K562 (cell line): ENCODE measurements around the gene TIMP3. TPM values are rescaled to one million over a fixed set of nuclear protein-coding genes. Genes with fewer than 3 reads are reported as not detected.

Source experiments
- ATAC-seq: fragments of 200-7000 bp; cut with Tn5 transposase; 3 replicates; pipeline ENCODE4 v1.9.1; 2020; ENCODE audit warnings: moderate library complexity
- BruUV-seq: library from RNA; stranded (reverse); fragments of 400-500 nt; replicated peaks from 2 replicates; lab custom pipeline; 2021; lab: Mats Ljungman, UMichigan
- CTCF ChIA-PET: fragments of 300-600 bp; formaldehyde crosslinking; extraction: SDS; loops from one replicate; lab custom pipeline; 2021; ENCODE audit warnings: low intra/inter-chr PET ratio; lab: Yijun Ruan, JAX
- POLR2A ChIA-PET: fragments of 300-600, 350-650 bp; sonication (Branson Sonifier 250); formaldehyde crosslinking; extraction: SDS; loops from one replicate; lab custom pipeline; 2021; ENCODE audit warnings: antibody characterized with exemption, inconsistent platforms; lab: Yijun Ruan, JAX
- DNase-seq, 4 experiments: peaks; one replicate each; pipeline versions ENCODE4 v3.0.0 to v3.0.0-alpha.2; 2011 to 2018; ENCODE audit warnings: low spot score in 3 of 4, mixed read lengths in 3 of 4; ENCODE audit errors: extremely low read depth in 1 of 4
- FAIRE-seq: peaks from 2 replicates; lab custom pipeline; 2011; peaks lifted over from hg19 to GRCh38; lab: Jason Lieb, UNC
- H2AFZ ChIP-seq: 2 replicates; pipeline ENCODE4 v1.6.0; 2011; ENCODE audit warnings: low read depth, low read length, control low read depth, inconsistent platforms
- H3K27ac ChIP-seq: fragments of 200-600 bp; 3 replicates; pipeline ENCODE4 v1.8.0; 2011; ENCODE audit warnings: low read depth, mild to moderate bottlenecking, control low read depth, inconsistent platforms, low read length, moderate library complexity, mixed read lengths; ENCODE audit errors: extremely low read depth
- H3K27me3 ChIP-seq, 2 experiments: fragments of 300-600 bp in 1 of 2; 2 replicates in 1 of 2; 3 replicates in 1 of 2; pipeline versions ENCODE4 v1.6.0 to v1.8.0; 2011; ENCODE audit warnings: inconsistent platforms in 2 of 2, low read length in 2 of 2, mild to moderate bottlenecking in 1 of 2, mixed read lengths in 1 of 2, moderate library complexity in 1 of 2; ENCODE audit not compliant: control insufficient read depth in 2 of 2, insufficient read depth in 2 of 2
- H3K36me3 ChIP-seq: fragments of 300-600 bp; 3 replicates; pipeline ENCODE4 v1.8.0; 2011; ENCODE audit warnings: mild to moderate bottlenecking, low read length, inconsistent platforms; ENCODE audit not compliant: control insufficient read depth, insufficient read depth
- H3K4me1 ChIP-seq, 2 experiments: fragments of 200-600 bp in 1 of 2; replicated peaks in 1 of 2; 2 replicates in 1 of 2; 3 replicates in 1 of 2; pipeline versions ENCODE4 v1.5.1 to v1.8.0; 2011; ENCODE audit warnings: inconsistent platforms in 2 of 2, low read length in 2 of 2, mild to moderate bottlenecking in 1 of 2, mixed read lengths in 1 of 2, moderate library complexity in 1 of 2; ENCODE audit not compliant: control insufficient read depth in 2 of 2, insufficient read depth in 2 of 2
- H3K4me2 ChIP-seq: 2 replicates; pipeline ENCODE4 v1.6.1; 2011; ENCODE audit warnings: low read length, control low read depth, inconsistent platforms, mixed read lengths; ENCODE audit not compliant: insufficient read depth
- H3K4me3 ChIP-seq: fragments of 200-600 bp; sonication (generic), shearing (Covaris generic); 2 replicates; pipeline ENCODE4 v1.5.1; 2016; ENCODE audit warnings: control low read depth, inconsistent platforms
- H3K79me2 ChIP-seq: fragments of 200-600 bp; 3 replicates; pipeline ENCODE4 v1.8.0; 2011; ENCODE audit warnings: low read length, inconsistent platforms; ENCODE audit not compliant: control insufficient read depth, insufficient read depth
- H3K9ac ChIP-seq, 2 experiments: 2 replicates each; pipeline versions ENCODE4 v1.6.0 to v1.6.1; 2011; ENCODE audit warnings: low read depth in 2 of 2, low read length in 2 of 2, control low read depth in 1 of 2, inconsistent platforms in 1 of 2, mild to moderate bottlenecking in 1 of 2, mixed read lengths in 1 of 2; ENCODE audit not compliant: insufficient read depth in 1 of 2
- H3K9me1 ChIP-seq: one replicate; pipeline ENCODE4 v1.6.0; 2011; ENCODE audit warnings: inconsistent platforms, mild to moderate bottlenecking, low read length, moderate library complexity; ENCODE audit not compliant: control insufficient read depth, insufficient read depth
- H3K9me3 ChIP-seq: replicated peaks from 2 replicates; pipeline ENCODE4 v1.5.1; 2011; ENCODE audit warnings: low read depth, low read length, inconsistent platforms; ENCODE audit not compliant: control insufficient read depth, insufficient read depth
- H4K20me1 ChIP-seq: replicated peaks from 2 replicates; pipeline ENCODE4 v1.6.1; 2011; ENCODE audit warnings: low read length, inconsistent platforms, mixed read lengths; ENCODE audit not compliant: control insufficient read depth, insufficient read depth
- ATF3 ChIP-seq, 2 experiments: fragments of 450-650 bp in 1 of 2; sonication (generic) in 1 of 2; formaldehyde crosslinking in 1 of 2; IDR thresholded peaks in 1 of 2; conservative IDR thresholded peaks in 1 of 2; 2 replicates each; pipeline versions ENCODE4 v1.6.1 to v1.8.1; 2016 to 2023; ENCODE audit warnings: mild to moderate bottlenecking in 2 of 2, moderate library complexity in 2 of 2, inconsistent platforms in 1 of 2, missing genetic modification reagents in 1 of 2
- ZNF436 ChIP-seq: fragments of 250-450, 450-650 bp; sonication (Bioruptor Pico); formaldehyde crosslinking; IDR thresholded peaks from 2 replicates; pipeline ENCODE4 v1.7.0; 2020; ENCODE audit warnings: mild to moderate bottlenecking
- WGBS: fragments of 100-300 bp; shearing (Covaris generic); methylation state at CpG from one replicate; pipeline ENCODE4 v1.1.6; 2016; ENCODE audit warnings: low coverage, mixed read lengths; ENCODE audit not compliant: insufficient coverage; ENCODE audit errors: missing lambda C conversion rate; 5-methylcytosine and 5-hydroxymethylcytosine counted together
- in situ Hi-C: fragments of 300-500 bp; cut with MboI; formaldehyde crosslinking; loops from 4 replicates; pipeline ENCODE4 v1.15.0; 2018; ENCODE audit warnings: inconsistent platforms, mixed read lengths
- intact Hi-C: fragments of 100-400 bp; cut with micrococcal nuclease; formaldehyde crosslinking; loops from 2 replicates; pipeline ENCODE4 v1.14.2; 2022
- polyA plus RNA-seq, 8 experiments: library from polyadenylated mRNA; depleted of rRNA in 4 of 8; stranded (reverse) in 5 of 8; unstranded in 3 of 8; fragments of >200 nt; fragmentation: Nextera tagmentation in 2 of 8; fragmentation: Illumina TruSeq in 1 of 8; extraction: Ambion mirVana in 2 of 8; extraction: Trizol in 1 of 8; gene quantifications; 2 replicates each; pipeline versions ENCODE4 v1.2.1 to v1.2.3, GENCODE V29; 2011 to 2014; ENCODE audit warnings: inconsistent platforms in 1 of 8, missing spikeins in 1 of 8
- total RNA-seq, 7 experiments: library from RNA; depleted of rRNA in 6 of 7; stranded (reverse); fragments of >200 nt in 6 of 7; fragmentation: Illumina TruSeq in 2 of 7; extraction: Trizol in 2 of 7; gene quantifications; 2 replicates each; pipeline versions ENCODE4 v1.2.1 to v1.2.3, GENCODE V29; 2011 to 2021; ENCODE audit warnings: low replicate concordance in 1 of 7

Gene TIMP3
- total and polyA plus RNA-seq, 9 of the 15 experiments (the other 6 are each of a cell fraction or from before 2014, with no cell fraction given) = 0.07 to 0.73 (median 0.18) TPM

DNA sequence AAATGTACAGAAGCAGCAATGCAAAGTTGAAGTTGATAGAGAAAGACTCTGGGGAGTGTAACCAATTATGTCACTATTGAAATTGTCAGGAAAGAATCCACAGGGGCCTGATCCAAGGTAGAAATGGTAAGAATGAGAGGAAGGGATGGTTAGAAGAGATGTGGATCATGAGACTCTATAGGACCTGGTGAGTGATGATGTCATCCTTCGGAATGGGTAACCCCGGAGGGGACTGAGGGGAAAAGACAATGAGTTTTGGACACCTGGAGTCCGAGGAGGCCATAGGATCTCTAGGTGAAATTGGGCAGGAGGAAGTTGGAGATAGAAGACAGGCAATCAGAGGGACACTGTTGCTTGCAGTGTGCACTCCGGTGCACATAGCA, 6.3 kb upstream of the TIMP3 start:
- BruUV-seq = no TSS peak
- POLR2A ChIA-PET = interaction anchor here (0.6 kb wide), 1 partner anchor 23 kb away, joined by 3 read pairs; no protein-coding TSS in a partner anchor

More for the DNA sequence above, 6.3 kb upstream of the TIMP3 start:
- FAIRE-seq = no peak
- Histone ChIP-seq H3K9me1 (no peaks in the 10 kb centered on the region), H3K4me2 (no peak overlapping the region), H3K4me3 (no peak overlapping the region), H3K79me2 (no peaks in the 10 kb centered on the region), H3K36me3 (no peaks in the 10 kb centered on the region), H3K27me3 (peaks cover 4 to 9% of the 10 kb centered on the region in 2 experiments; a peak in 2 of 5 replicates), H3K9ac (no peak overlapping the region), H4K20me1 (no peaks in the 10 kb centered on the region), H3K27ac (no peak overlapping the region), H2AFZ (no peak overlapping the region), H3K9me3 (no peaks in the 10 kb centered on the region), H3K4me1 (0 out of 5 replicates have a peak, but pooled peaks cover 0 to 2% of the 10 kb centered on the region in 2 experiments)
- no peak for ATAC-seq
- no peak for DNase-seq
- TF ChIP-seq ATF3 (IDR thresholded peaks at IDR 0.05) = peak; percentile 61
- TF ChIP-seq ATF3 (CRISPR knock-in tag; conservative IDR thresholded peaks at IDR 0.05) = no peak
- no peak for TF ChIP-seq ZNF436
- CTCF ChIA-PET = interaction anchor here (2.0 kb wide), 1 partner anchor 135 kb away, joined by 8 read pairs; no protein-coding TSS in a partner anchor
- WGBS = 0% methylated on average over 3 of the region's 4 CpGs
- intact Hi-C loops (no loop called here), in situ Hi-C loops (loop anchor here (5.0 kb wide), 2 partner anchors 133 to 268 kb away; no protein-coding TSS in a partner anchor)
